Keratinocyte (primary cell): ENCODE results near the gene GJA3. TPM values are rescaled to one million over a fixed set of nuclear protein-coding genes. Genes with fewer than 3 reads are reported as not detected.
A peak's percentile ranks its signal among the peaks of the same experiment; 100 is the strongest.

ENCODE experiments used
- DNase-seq: peaks from one replicate; pipeline ENCODE4 v3.0.0-alpha.2; 2011; ENCODE audit warnings: low read depth, missing footprints, low spot score
- FAIRE-seq: peaks from 2 replicates; lab custom pipeline; 2011; peaks lifted over from hg19 to GRCh38; lab: Jason Lieb, UNC
- H2AFZ ChIP-seq: 2 replicates; pipeline ENCODE4 v1.6.0; 2012; ENCODE audit warnings: low read length, control low read depth, inconsistent platforms; ENCODE audit not compliant: control insufficient read depth
- H3K27ac ChIP-seq: 2 replicates; pipeline ENCODE4 v1.5.1; 2011; ENCODE audit warnings: low read length; ENCODE audit not compliant: control insufficient read depth, insufficient read depth
- H3K27me3 ChIP-seq: 3 replicates; pipeline ENCODE4 v1.6.0; 2011; ENCODE audit warnings: low read length; ENCODE audit not compliant: control insufficient read depth, insufficient read depth; ENCODE audit errors: extremely low read depth
- H3K36me3 ChIP-seq, 2 experiments: 2 replicates in 1 of 2; 3 replicates in 1 of 2; pipeline ENCODE4 v1.5.1; 2011; ENCODE audit warnings: low read length in 2 of 2, mild to moderate bottlenecking in 1 of 2; ENCODE audit not compliant: control insufficient read depth in 2 of 2, insufficient read depth in 2 of 2; ENCODE audit errors: extremely low read depth in 1 of 2
- H3K4me1 ChIP-seq: 3 replicates; pipeline ENCODE4 v1.5.1; 2011; ENCODE audit warnings: low read length; ENCODE audit not compliant: control insufficient read depth, insufficient read depth; ENCODE audit errors: extremely low read depth
- H3K4me2 ChIP-seq: 3 replicates; pipeline ENCODE4 v1.6.0; 2011; ENCODE audit warnings: low read depth, low read length; ENCODE audit not compliant: control insufficient read depth, insufficient read depth; ENCODE audit errors: extremely low read depth
- H3K4me3 ChIP-seq, 3 experiments: fragments of 200-600 bp in 1 of 3; sonication (generic) in 1 of 3; 2 replicates in 2 of 3; 3 replicates in 1 of 3; pipeline ENCODE4 v1.5.1; 2011 to 2016; ENCODE audit warnings: low read length in 3 of 3, mild to moderate bottlenecking in 3 of 3, control low read depth in 2 of 3, inconsistent platforms in 1 of 3, low read depth in 1 of 3, mixed read lengths in 1 of 3, mixed run types in 1 of 3, moderate library complexity in 1 of 3; ENCODE audit not compliant: control insufficient read depth in 2 of 3, insufficient read depth in 2 of 3; ENCODE audit errors: extremely low read depth in 1 of 3
- H3K79me2 ChIP-seq: 2 replicates; pipeline ENCODE4 v1.6.0; 2012; ENCODE audit warnings: low read length; ENCODE audit not compliant: control insufficient read depth, insufficient read depth
- H3K9ac ChIP-seq: 3 replicates; pipeline ENCODE4 v1.6.0; 2011; ENCODE audit warnings: low read length; ENCODE audit not compliant: control insufficient read depth, insufficient read depth; ENCODE audit errors: extremely low read depth
- H3K9me1 ChIP-seq: 3 replicates; pipeline ENCODE4 v1.6.0; 2011; ENCODE audit warnings: low read length; ENCODE audit not compliant: control insufficient read depth, insufficient read depth; ENCODE audit errors: extremely low read depth
- H3K9me3 ChIP-seq: 2 replicates; pipeline ENCODE4 v1.5.1; 2012; ENCODE audit warnings: low read depth, low read length; ENCODE audit not compliant: control insufficient read depth
- H4K20me1 ChIP-seq: 3 replicates; pipeline ENCODE4 v1.6.0; 2011; ENCODE audit warnings: low read length; ENCODE audit not compliant: control insufficient read depth, insufficient read depth; ENCODE audit errors: extremely low read depth
- CTCF ChIP-seq, 3 experiments: IDR thresholded peaks in 1 of 3; conservative IDR thresholded peaks in 1 of 3; optimal IDR thresholded peaks in 1 of 3; 2 replicates in 2 of 3; 3 replicates in 1 of 3; pipeline versions ENCODE3 to v1.5.1; 2011; ENCODE audit warnings: low read length in 3 of 3, mild to moderate bottlenecking in 3 of 3, moderate library complexity in 2 of 3, control low read depth in 1 of 3, inconsistent platforms in 1 of 3; ENCODE audit not compliant: insufficient read depth in 2 of 3; ENCODE audit errors: extremely low read depth in 1 of 3
- EZH2 ChIP-seq: IDR thresholded peaks from one replicate; pipeline ENCODE4 v1.6.1; 2012; ENCODE audit warnings: inconsistent platforms, mild to moderate bottlenecking, low read length, moderate library complexity
- dilution Hi-C: fragments of 300-500 bp; cut with MboI; formaldehyde crosslinking; loops from one replicate; pipeline ENCODE4 v1.7.0; 2020; ENCODE audit warnings: low sequenced_read_pairs; ENCODE audit not compliant: extremely low pct_ligation_motif_present
- polyA plus RNA-seq, 5 experiments: library from polyadenylated mRNA; depleted of rRNA in 3 of 5; stranded (reverse) in 3 of 5; stranded (forward) in 1 of 5; unstranded in 1 of 5; fragments of >200 nt; gene quantifications; 1 replicate in 1 of 5; 2 replicates in 3 of 5; 3 replicates in 1 of 5; pipeline versions ENCODE4 v1.2.1 to v1.2.3, GENCODE V29; 2011 to 2012; ENCODE audit warnings: missing spikeins in 2 of 5, low read depth in 1 of 5, low replicate concordance in 1 of 5

The GJA3 gene
- polyA plus RNA-seq, 1 donor (not counting 4 experiments of a cell fraction or from before 2014, with no cell fraction given), result 0.09 TPM

GRCh38 chr13:20177049-20177831 is 16.4 kb upstream of the GJA3 start:
- Histone ChIP-seq H3K4me1 (peaks cover 20% of the 10 kb centered on the region), H3K4me2 (peak overlapping the region; percentile 30), H3K36me3 (no peaks in the 10 kb centered on the region), H3K27me3 (peaks cover 3% of the 10 kb centered on the region), H3K27ac (no peak overlapping the region), H3K9ac (no peak overlapping the region), H3K9me3 (no peaks in the 10 kb centered on the region), H3K79me2 (no peaks in the 10 kb centered on the region), H3K4me3 (peak overlapping the region in 1 of 3 experiments; percentile 22), H3K9me1 (no peaks in the 10 kb centered on the region), H2AFZ (no peak overlapping the region), H4K20me1 (no peaks in the 10 kb centered on the region)
- dilution Hi-C loops, result loop anchor here (25.0 kb wide), 2 partner anchors 210 to 310 kb away; no protein-coding TSS in a partner anchor
- DNase-seq (no peak), FAIRE-seq (no peak)
- no peak for TF ChIP-seq CTCF (optimal IDR thresholded peaks at IDR 0.05 in 1 of 3, IDR thresholded peaks at IDR 0.05 in 1 of 3, conservative IDR thresholded peaks at IDR 0.05 in 1 of 3; ENCODE audit: extremely low read depth in 1 of 3, insufficient read depth in 2 of 3, low read length in 3 of 3)
- TF ChIP-seq EZH2, result no peak

DNA sequence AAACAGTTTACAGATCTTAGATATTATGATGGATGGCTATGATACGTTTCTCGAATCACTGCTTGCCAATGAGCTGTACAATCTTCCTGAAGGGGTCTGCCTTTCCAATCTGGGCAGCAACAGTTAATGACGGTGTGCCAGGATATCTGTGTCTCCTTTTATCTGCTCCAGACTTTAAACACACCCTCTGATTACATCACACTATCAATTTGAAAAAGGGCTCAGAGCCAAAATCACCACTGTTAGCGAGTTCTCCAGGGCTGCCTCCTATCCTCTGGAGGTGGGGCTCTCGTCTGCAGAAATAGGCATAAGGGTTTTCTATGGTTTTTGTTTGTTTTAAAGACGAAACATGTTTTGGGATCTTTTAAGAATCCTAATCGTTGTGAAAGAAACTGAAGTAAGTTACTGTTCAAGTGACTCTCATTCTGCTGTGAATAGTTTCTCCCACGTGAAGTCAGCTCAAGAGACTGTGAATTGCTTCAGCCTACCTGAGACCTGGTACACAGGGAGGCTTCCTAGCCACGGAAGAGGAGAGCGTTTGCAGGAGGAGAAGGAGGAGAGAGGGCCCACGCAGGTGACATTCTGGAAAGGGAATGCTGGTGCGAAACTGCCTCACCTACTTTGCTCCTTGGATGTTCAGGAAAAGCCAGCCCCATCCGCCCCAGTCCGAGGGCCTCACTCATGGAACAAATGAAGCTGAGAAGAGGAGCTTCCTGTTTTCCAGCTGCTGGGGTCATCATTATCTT is 15.2 kb upstream of the GJA3 start:
- no peak for TF ChIP-seq CTCF (optimal IDR thresholded peaks at IDR 0.05 in 1 of 3, IDR thresholded peaks at IDR 0.05 in 1 of 3, conservative IDR thresholded peaks at IDR 0.05 in 1 of 3; ENCODE audit: extremely low read depth in 1 of 3, insufficient read depth in 2 of 3, low read length in 3 of 3)
- TF ChIP-seq EZH2, result no peak
- Histone ChIP-seq H3K27me3 (peaks cover 3% of the 10 kb centered on the region), H3K4me1 (peaks cover 20% of the 10 kb centered on the region), H3K9ac (no peak overlapping the region), H3K4me3 (no peak overlapping the region), H4K20me1 (no peaks in the 10 kb centered on the region), H3K79me2 (no peaks in the 10 kb centered on the region), H3K36me3 (no peaks in the 10 kb centered on the region), H3K9me1 (no peaks in the 10 kb centered on the region), H2AFZ (no peak overlapping the region), H3K9me3 (no peaks in the 10 kb centered on the region), H3K4me2 (no peak overlapping the region), H3K27ac (no peak overlapping the region)
- dilution Hi-C loops, result loop anchor here (25.0 kb wide), 2 partner anchors 211 to 311 kb away; no protein-coding TSS in a partner anchor
- FAIRE-seq (peak; percentile 67), DNase-seq (no peak)
